Stimulated activated CD8-positive, alpha-beta memory T cell treated with anti-CD3 and anti-CD28 coated beads, Interleukin-7, amount 100 ng/mL, for 48 hours (primary cell): ENCODE measurements around the gene MYLK4.
A peak's percentile ranks its signal among the peaks of the same experiment; 100 is the strongest.

Experiments used
- DNase-seq, 2 donors: peaks; one replicate each; pipeline ENCODE4 v3.0.0-alpha.2; 2020; ENCODE audit warnings: low read depth in 1 of 2; ENCODE audit errors: extremely low read depth in 1 of 2

Gene MYLK4

DNA sequence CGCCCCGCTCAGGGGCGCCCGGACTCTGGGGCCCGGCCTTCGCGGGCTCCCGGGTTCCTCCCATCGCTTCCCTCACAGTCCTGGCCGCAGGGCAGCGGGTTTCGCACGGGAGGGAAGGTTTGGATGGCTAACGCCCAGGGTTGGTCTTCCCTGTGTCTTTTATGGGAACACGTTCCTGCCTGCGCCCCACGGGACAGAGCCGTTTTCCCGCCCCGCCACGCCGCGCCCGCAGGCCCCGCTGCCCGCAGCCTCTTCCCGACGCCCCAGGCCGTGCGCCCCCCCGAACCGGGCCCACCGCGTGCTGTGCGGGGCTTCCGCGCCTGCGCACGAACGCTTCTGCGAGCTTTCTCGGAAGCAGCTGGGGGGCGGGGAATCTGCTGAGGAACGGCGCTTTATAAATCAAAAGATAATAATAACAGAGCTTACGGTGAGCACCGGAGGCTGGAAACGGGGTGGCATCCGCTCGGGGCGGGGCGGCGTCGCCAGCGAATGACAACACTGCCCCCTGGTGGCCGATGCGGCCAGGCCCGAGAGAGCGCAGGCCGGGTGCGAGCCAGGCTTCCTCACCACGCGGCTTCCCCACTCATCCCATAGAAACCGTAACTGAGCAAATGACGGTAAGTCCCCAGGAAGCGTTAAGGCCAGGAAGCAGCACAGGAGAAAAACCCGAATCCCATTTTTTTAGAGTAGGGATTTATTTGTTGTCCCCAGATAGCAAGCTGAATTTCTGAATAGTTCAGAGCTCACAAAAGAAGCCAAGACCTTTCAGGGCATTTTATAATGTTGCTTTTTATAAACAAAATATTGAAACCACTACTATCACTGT, 116.4 kb downstream of the MYLK4 start:
- peak; percentile 48 to 60 for DNase-seq

DNA sequence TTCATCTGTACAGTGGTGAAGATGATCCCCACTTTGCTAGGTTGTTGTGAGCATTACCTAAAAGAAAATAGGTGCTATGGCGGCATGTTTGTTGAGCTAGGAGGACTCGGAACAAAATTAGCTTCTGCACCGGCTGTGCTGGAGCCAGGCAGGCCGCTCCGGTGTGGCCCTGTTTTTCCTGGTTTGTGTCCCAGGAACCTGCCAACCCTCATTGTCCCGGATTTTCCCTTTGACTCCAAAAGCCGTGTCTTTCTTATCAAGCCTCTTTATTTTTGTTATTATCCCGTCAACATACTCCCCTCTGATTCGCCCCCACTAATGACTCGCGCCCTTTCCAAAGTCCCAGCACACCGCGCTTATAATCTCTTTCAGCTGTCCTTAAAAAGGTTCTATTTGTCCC, 117.0 kb downstream of the MYLK4 start:
- DNase-seq = no peak

DNA sequence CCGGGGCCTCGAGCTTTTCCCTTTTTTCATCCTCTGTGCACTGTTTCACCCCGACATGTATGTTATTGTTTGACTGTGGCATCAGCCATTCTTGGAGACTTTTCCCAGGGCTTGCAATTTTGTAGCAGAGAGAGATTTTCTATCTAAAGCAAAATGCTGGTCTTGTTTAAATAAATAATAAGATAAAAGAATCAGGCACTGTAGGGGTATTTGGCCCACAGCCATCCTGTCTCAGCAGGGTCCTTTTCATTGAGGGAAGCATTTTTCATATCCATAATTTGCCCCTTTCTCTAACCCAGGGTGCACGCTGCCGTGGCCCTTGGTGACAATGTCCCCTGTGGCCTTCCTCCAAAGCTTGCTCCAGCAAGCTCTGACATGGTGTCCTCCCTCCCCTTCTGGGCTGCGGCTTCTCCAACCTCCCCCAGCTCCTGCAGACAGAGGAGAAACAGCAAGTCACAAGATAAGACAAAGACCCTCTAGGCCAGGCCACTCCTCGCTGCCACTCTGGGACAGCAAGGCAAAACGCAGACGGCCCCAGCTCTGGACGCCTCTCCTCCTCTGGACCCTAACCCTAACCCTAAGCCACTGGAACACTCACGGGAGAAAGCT, 117.6 kb downstream of the MYLK4 start:
- no peak for DNase-seq

DNA sequence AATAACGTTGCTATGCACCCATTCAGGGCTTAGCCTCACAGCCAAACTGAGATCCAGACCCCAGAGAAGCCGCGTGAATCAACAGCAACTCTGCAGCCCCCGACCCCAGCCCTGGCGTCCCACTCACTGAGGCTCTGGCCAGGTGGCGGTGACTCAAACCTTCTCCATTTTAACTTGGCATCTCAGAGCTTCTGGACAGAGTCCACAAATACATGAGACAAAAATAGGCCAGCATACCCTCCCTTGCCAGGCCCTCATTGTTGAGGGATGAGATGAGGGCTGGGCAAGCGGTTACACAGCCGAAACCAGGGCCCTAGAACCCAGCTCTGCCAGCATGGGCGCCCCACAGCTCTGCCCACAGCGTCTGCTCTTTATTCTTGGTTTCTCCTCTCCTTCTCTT, 118.4 kb downstream of the MYLK4 start:
- no peak for DNase-seq

DNA sequence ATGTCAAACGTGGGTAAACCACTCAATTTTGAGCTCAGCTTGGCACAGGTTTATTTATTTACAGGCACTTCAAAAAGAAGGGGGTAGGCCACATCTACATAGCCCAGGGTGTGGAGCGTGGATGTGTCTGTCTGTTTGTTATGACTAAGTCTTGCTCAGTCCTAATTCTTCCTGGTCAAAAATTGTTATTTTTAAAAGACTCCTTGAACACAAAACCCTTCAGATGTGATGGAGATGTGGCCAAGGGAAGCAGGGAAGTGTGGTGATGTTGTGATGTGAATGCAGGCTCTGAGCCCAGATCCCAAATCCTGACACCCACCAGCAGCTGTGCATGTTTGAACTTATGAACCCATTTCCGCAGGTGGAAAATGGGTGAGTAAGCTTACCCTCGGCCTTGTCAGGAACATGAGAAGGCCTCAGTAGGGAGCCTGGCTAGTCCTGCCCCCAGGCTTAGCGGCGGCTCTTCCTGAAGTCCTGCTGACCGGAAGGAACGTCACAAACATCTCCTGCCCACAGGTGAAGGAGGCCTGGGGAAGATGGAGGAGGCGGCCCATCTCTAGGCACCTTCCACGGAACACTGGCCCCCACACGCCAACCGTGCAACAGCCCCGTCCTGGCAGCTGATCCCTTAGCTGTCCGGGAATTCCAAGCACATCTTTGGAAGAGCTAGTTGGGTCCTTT, 119.7 kb downstream of the MYLK4 start:
- no peak for DNase-seq

DNA sequence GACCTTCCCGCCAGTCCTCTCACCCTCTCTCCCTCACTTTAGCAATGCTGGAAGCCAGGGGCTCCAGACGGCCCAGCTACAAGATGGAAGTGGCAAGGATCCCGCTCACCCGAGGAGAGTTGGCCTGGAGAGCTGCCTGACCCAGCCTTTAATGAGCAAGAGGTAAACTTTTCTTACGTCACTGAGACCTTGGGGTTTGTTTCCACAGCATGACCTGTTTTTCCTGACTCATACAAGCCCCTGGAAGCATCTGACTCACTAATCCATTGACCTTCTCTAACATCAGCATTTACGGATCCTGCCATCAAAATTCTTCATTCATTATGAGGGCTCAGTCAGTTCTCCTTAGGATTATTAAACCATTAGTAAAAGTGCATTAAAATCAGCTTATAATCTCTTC, 120.4 kb downstream of the MYLK4 start:
- no peak for DNase-seq

DNA sequence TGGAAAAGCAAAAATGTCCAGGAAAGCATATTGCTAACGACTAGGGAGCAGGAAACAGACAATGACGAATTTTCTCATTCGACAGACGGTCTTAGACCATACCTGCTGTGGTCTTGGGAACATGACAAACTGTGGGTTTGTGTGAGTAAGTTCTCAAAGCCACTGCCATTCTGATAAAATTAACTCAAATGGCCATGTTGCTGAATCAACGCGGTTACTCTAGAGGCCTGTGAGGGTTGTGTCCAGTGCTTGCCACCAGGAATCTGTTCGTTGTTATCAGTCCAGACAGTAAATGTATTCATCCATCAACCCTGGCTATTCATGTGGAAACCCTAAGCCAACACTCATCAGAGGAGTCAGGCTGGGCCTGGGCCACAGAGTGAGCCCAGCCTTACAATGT, 124.3 kb downstream of the MYLK4 start:
- DNase-seq = no peak

DNA sequence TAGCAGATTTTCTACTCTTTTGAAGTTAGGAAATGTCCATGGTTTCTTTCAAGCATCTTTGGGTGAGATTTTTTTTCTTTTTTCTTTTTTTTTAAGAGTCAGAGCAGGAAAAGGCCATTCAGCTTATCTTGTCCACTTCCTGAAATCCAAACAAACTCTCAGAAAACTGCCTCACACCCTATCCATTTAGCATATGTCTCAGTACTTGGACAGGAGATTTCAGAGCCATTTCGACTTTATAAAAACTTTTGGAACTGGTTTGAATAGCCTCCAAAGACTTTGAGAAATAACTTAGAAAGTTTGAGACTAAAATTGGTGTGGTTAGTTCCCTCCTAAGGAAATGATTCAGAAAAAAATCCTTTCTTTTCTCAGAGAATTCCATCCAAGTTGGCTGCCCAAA, 125.1 kb downstream of the MYLK4 start:
- no peak for DNase-seq

DNA sequence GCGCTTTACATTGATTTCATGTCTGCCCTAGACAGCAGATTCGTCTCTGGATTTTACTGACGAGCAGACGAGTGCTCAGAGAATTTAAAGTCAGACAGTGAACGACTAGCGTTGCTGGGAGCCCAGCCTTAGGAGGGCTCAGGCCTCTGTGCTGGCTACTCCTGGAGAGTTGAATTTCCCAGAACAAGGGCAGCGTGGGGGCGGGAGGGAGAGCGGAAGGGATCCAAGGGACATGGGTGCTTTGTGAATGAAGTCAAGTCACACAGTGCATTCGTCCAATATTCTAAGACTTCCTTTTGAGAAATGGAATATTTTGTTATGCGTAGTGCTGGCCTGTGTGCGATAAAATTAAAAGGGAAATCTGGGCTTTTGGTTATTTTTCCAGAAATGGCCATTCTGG, 126.5 kb downstream of the MYLK4 start:
- no peak for DNase-seq

DNA sequence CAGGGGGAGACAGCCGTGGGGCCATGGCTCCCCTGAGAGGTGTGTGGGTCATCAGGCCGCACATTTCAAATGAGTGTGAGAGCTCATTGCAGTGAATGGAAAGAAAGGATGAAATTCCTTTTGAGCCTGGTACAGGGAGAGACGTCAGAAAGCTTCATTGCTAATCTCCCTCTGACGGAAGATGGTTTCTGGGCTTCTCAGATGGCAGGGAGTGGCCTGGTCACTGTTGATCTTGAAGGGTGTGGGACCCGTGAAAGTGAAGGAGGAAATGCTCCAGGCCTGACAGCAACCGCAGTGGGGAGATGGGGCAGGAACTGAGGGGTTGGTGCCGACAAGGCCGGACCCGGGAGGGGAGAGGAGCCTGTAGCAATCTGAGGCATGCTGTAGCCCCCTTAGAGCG, 127.4 kb downstream of the MYLK4 start:
- DNase-seq = no peak

DNA sequence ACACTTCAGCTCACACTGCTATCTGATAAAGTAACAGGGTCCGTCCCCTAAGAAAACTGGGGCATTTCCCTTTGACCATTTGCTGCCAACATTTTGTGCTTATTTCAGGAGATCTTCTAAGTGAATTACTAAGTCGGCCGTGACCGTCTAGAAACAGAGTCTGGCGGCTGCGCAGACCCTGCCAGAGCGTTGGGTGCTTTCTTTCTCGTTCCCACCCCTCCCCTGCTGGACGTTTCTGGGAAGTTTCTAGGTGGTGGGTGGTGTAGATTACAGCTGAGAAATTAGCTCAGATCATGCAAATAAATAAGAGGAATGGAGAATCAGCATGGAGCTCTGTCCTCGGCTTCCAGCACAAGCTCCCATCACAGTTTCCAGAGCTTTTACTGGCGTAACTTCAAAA, 128.1 kb downstream of the MYLK4 start:
- DNase-seq = no peak

DNA sequence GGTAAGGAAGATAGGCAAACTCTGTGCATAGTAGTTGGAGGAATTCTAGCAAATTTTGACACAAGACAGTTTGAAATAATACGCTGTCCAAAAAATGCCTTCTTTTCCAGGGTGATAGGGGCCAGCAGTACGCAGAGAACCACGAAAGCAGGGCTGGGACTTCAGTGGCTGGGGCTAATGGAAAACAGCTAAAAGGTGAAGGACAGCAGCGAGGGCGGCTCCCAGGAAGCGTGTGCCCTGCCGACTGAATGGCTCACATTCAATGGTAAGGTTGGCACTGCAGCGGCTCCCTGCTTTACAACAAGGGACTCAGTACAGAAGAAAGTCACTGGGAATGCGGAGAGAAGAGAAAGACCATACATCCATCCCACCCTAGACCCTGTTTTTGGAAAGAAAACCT, 131.1 kb downstream of the MYLK4 start:
- DNase-seq = no peak

DNA sequence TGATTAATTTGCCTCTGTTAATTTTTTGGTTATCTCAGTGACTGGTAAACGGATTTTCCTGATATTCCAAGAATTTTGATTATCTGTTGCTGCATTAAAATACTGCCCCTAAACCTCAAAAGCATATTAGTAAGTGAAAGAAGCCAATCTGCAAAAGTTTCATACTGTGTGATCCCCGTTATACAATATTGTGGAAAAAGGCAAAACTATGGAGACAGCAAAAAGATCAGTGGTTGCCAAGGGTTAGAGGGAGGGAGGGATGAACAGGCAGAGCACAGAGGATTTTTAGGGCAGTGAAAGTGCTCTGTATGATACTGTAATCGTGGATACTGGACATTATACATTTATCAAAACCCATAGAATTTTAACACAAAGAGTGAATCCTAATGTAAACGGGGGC, 133.0 kb downstream of the MYLK4 start:
- no peak for DNase-seq

DNA sequence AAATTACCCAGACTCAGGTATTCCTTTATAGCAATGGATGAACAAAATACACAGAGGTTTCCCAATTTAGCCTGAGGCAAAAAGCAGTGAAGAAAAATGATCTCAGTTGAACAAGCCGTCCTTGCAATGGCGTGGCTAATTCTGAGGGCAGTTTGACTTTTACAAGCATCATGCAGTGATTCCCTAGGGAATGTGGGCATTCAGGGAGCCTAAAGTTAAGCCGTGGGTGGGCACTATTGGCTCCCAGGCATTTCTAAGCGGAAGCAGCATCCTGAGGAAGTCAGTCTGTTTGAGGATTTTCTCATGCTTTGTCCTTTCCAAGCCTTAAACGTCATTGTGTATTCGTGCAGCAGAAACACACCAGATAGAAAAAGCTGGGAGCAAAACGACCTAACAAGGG, 133.9 kb downstream of the MYLK4 start:
- DNase-seq = no peak

DNA sequence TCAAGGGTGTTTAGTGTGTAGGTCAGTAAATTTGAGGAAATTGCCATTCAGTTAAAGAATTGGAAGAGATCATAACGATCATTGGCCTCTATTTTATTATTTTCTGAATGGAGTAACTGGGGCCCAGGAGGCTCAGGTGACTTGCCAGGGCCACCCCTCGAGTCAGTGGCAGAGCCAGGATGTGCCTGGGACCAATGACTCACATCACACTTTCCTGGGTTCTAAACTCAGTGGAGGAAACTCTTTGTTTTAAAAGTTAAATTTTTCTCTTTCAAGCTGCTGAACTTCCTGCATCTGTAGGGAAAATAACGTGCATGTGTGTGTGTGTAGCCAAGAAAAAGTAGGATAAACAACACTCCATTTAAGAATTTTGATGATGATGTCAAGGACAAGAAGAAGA, 135.5 kb downstream of the MYLK4 start:
- DNase-seq = no peak

DNA sequence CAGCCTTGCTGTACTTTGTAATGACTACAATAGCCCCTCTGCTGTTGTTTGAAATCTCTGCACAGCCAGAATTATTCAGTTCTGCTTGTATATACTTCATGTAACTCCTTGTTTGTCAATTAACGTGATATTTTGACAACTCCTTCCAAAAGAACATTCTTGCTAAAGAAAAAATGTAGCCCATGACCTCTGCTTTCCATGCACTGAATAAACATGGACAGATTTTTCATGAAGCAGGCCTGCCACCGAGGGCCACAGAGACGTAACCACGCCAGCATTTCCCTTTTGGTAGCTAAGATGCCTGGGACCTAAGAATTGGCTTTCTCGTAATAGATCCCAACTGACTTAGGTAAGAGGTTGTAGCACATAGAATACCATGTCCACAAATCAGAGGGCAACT, 135.9 kb downstream of the MYLK4 start:
- no peak for DNase-seq

DNA sequence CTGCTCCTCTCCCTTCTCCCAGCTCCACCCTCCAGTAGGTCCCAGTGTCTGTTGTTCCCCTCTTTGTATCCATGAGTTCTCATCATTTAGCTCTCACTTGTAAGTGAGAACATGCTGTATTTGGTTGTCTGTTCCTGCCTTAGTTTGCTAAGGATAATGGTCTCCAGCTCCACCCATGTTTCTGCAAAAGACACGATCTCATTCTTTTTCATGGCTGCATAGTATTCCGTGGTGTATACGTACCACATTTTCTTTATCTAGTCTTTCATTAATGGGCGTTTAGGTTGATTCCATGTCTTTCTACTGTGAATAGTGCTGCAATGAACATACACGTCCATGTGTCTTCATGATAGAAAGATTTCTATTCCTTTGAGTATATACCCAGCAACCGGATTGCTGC, 136.6 kb downstream of the MYLK4 start:
- DNase-seq = no peak
